NCI-H1930 (cell line): ENCODE results near the gene CDK13.
A peak's percentile ranks its signal among the peaks of the same experiment; 100 is the strongest.

Experiments used
- DNase-seq, 2 experiments: peaks; one replicate each; lab custom pipeline; 2025; lab: John Stamatoyannopoulos, UW

CDK13 gene

GRCh38 chr7:39948956-39949928 is 814 bp upstream of the CDK13 start:
- peak; percentile 98 for DNase-seq

- DNase-seq = peak in 1 of 2 experiments; percentile 40
Measured at GRCh38 chr7:39950473-39951225, 593 bp downstream of the CDK13 start.

- DNase-seq = peak; percentile 23 to 42
Measured at GRCh38 chr7:39951226-39952194, 1.5 kb downstream of the CDK13 start.

GRCh38 chr7:39952374-39952773 is 2.3 kb downstream of the CDK13 start:
- no peak for DNase-seq

- DNase-seq = no peak
Measured at GRCh38 chr7:39952803-39953202, 2.7 kb downstream of the CDK13 start.

GRCh38 chr7:39954694-39955093 is 4.6 kb downstream of the CDK13 start:
- DNase-seq = no peak

GRCh38 chr7:39958038-39958437 is 8.0 kb downstream of the CDK13 start:
- no peak for DNase-seq

- no peak for DNase-seq
Measured at GRCh38 chr7:39967406-39968161, 17.5 kb downstream of the CDK13 start.

- no peak for DNase-seq
Measured at GRCh38 chr7:39969431-39969830, 19.4 kb downstream of the CDK13 start.

- no peak for DNase-seq
Measured at GRCh38 chr7:39971924-39972323, 21.9 kb downstream of the CDK13 start.

- DNase-seq = no peak
Measured at GRCh38 chr7:39973801-39974200, 23.7 kb downstream of the CDK13 start.

- no peak for DNase-seq
Measured at GRCh38 chr7:39978230-39978934, 28.3 kb downstream of the CDK13 start.

GRCh38 chr7:39979406-39980073 is 29.5 kb downstream of the CDK13 start:
- DNase-seq = no peak

GRCh38 chr7:39985398-39985918 is 35.4 kb downstream of the CDK13 start:
- no peak for DNase-seq

- DNase-seq = no peak
Measured at GRCh38 chr7:39987641-39988347, 37.7 kb downstream of the CDK13 start.

- no peak for DNase-seq
Measured at GRCh38 chr7:40000734-40001315, 50.8 kb downstream of the CDK13 start.

GRCh38 chr7:40001649-40002048 is 51.6 kb downstream of the CDK13 start:
- no peak for DNase-seq

- no peak for DNase-seq
Measured at GRCh38 chr7:40003597-40003996, 53.5 kb downstream of the CDK13 start.
